ENCODE measurements around the gene OSBPL3.
"Not testable (repeated sequence)": the region's sequence is repeated elsewhere in the genome, so short reads cannot be mapped to it uniquely, and the experiment has no call there.

OSBPL3 gene

DNA sequence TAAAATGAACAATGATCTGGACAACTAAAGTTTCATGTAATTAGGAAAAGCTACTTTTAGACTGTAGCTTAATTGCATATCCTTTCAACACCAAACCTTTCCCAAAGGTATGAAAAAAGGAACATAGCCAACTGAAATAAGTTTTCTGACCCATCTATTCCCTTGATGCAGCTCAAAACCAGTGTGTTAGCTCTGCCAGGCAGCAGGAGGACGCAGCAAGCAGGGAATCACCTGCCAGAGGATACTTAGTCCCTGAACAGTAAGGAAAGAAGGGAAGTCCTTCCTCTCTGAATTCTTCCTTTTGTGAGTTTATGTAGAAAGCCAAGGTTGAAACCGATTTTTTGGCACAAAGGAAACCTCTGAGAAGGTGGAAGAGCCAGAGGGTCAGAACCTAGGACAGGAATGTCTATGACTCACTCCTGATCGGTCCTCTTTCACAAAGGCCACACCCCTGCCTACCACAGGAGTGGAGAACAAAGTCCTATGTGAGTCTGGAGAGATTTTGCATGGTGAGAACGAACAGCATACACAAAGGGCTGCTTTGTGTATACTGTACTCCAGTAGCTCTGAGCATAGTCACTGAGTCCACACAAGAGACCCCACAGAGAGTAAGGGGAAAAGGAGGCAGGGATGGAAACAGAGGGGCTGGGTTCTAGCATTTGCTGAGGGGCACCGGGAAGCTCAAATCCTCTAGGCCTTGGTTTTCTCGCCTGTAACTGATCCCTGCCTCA lies 153.9 kb downstream of the OSBPL3 start:
- DNase-seq: no peak

DNA sequence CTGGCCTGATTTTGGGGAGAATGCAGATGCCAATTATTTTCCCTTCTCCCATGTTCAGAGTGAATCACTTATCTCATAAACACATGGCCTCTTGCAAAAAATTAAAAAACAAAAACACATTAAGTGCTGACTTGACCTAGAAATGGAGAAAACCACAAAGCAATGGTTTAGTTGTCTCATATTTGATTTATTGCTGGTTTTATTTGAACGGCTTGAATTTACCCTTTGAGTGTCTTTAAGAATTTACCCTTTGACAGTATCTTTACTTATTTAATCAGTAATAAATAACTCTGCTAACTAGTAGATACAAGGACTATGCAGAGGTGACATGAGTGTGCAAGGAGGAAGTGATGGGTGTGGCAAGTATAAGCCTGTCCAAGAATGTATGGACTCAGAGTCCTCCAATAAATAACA lies 154.6 kb downstream of the OSBPL3 start:
- DNase-seq: no peak

DNA sequence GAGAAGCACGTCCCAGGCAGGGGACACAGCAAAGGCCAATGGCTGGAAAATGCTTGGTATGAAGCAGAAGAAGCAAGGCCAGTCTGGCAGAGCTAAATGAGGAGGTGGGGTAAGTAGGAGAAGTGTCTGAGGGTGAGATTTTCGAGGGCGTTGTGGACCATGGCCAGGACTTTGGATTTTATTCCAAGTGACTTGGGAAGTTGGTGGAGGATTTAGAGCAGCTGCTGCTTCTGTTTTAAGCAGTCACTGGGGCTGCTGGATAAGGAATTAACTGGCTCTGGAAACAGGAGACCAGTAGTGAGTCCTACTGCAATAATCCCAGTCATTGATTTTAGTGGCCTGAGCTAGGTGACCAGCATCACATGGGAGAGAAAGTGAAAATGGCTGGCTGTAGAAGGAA lies 155.1 kb downstream of the OSBPL3 start:
- DNase-seq: no peak

GRCh38 chr7:24824400-24824799 lies 155.6 kb downstream of the OSBPL3 start:
- DNase-seq: no peak

DNA sequence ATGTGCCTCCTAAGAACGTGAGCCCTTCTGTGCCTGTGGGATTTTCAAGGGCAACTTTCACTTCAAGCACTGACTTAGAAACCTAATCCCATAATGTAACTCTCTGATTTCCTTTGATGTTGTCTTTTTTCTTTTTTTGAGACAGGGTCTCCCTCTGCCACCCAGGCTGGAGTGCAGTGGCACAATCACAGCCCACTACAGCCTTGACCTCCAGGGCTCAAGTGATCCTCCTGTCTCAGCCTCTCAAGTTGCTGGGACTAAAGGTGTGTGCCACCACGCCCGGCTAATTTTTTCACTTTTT lies 158.3 kb downstream of the OSBPL3 start:
- DNase-seq: no peak

GRCh38 chr7:24821045-24821753 lies 158.8 kb downstream of the OSBPL3 start:
- no peak for DNase-seq

GRCh38 chr7:24820730-24821044 lies 159.3 kb downstream of the OSBPL3 start:
- DNase-seq: no peak

GRCh38 chr7:24819916-24820689 lies 159.9 kb downstream of the OSBPL3 start:
- DNase-seq: peak; percentile 88

- no peak for DNase-seq
Measured at GRCh38 chr7:24817339-24817738, 162.6 kb downstream of the OSBPL3 start.

DNA sequence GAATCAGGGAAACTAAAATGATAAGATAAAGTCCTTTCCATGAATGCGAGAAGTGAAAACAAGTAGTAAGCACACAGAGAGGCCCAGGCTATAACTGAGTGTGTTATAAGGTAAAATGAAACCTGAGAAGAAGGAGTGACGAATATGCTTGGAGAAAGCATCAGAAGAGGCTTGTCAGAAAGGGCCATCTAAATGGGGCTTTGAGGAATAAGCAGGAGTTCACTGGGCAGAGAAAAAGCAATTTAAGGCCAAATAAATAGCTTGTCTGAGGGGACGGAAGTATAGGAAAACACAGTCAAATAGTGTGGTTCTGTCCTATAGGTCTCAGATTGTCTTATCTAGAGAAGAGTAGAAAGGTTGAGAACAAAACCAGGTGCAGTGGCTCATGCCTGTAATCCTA lies 163.1 kb downstream of the OSBPL3 start:
- no peak for DNase-seq

DNA sequence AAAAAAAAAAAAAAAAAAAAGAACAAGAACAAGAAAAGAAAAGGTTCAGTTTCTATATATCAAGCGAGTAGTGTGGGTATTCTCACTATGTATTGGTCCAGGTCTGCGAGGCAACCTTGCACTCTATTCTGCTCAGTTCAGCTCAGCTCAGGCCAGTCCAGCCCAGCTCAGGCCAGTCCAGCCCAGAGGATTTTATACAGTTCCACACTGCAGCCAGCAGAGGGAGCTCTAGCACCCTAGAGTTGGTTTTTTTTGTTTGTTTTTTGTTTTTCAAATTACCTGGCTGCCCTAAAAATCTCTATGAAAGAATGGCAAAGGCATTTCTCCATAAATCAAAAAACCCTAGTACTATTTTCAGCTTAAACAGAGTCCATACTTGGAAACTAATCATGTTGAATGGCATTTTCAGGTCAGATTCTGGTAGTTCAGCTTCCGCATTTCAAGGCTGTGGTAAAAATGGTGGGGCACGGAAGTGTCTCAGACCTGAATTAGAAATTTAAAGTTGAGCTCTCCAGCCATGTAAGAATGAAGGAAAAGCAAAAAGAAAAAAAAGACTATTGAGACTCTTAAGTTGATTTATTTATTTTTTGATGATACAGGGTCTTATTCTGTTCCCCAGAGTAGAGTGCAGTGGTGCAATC lies 167.6 kb downstream of the OSBPL3 start:
- DNase-seq: peak; percentile 75

DNA sequence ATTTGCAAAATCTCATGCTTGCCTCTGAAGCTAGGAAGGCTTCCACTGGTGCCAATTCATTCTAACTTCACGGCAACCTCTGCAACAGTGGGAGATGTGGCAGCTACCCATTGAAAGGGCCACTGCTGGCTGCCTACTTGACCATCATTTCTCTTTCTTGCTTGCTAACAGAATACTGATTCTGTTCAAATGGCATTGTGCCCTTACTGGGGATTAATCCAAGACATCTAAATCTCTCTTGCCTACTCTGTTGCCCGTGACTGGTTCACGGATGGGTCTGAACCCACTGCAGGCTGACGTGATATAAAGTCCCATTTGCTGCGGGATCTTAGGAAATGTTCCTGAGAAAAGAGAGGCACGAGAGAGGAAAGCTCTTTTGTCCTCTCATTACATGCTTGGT lies 171.5 kb downstream of the OSBPL3 start:
- DNase-seq: no peak

- DNase-seq: no peak
Measured at GRCh38 chr7:24802300-24802699, 177.7 kb downstream of the OSBPL3 start.

DNA sequence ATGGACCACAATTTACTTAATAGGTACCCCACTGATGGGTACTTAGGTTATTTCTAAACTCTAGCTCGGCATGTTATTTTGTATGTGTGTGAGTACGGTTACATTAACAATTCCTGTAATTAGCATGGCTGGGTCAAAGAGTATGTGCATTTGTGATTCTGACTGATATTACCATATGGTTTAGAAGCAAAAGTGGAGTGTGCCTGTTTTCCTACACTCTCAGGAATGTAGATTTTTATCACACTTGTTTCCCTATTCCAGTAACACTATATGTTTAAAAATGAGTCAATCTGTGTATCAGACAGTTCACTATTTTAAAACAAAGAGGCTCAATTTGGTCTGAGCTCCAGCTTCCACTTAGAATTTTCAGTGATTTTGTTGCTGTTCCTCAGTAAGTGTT lies 178.1 kb downstream of the OSBPL3 start:
- no peak for DNase-seq

- no peak for DNase-seq
Measured at GRCh38 chr7:24800667-24801066, 179.3 kb downstream of the OSBPL3 start.

DNA sequence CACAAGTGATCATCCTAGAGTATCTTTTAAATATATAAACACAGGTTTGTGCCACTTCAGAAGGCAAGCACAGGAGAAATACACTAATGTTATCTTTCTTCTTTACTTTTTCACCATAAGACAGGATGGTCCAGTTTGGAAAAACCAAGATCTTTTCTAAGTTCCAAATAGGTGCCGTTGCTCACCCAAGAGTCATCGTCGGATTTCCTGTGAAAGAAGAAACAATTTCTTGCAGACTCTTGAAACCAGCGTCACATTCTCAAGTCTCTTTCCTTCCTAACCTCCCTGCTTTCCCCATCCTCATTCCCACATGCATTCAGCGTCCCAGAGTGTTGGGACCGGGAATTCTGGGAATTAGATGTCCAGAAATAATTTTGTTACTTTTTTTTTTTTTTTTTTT lies 179.9 kb downstream of the OSBPL3 start:
- no peak for DNase-seq

DNA sequence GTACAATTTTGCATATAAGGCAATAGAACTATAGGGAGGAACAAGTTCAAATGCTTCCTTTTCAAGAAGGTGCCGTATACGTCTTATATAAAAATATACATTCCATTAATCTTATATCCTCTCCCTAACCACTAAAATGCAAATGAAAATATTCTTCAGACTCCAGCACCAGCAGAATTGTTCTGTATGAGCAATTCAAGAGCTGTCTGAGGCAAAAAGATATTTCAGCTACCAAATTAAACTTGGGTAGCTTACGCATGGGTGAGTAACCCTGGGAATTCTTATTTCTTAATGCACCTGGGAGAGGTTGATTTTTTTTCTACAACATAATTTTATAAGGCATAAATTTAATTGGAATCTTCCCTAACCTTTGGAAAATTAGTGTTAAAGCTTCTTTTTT lies 180.5 kb downstream of the OSBPL3 start:
- DNase-seq: no peak

GRCh38 chr7:24798261-24798660 lies 181.7 kb downstream of the OSBPL3 start:
- no peak for DNase-seq

DNA sequence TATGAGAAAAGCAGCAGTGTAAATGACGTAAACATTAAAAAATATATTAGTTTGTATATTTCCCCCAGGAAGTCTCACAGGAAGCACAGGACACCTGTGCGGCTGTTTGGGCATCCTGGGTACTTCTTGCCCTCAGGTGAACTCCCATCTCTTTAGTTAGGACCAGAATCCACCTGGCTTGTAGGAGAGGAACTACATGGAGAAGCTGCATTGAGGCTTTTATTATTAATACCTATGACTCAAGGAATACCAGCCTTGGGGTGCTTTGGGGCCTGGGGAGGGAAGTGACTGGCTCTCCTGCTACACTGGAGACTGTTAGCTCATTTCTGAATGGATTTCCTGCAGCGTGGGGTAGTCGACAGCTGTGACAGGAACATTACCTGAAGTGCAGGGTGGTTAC lies 182.7 kb downstream of the OSBPL3 start:
- DNase-seq: no peak

GRCh38 chr7:24795407-24795767 lies 184.6 kb downstream of the OSBPL3 start:
- no peak for DNase-seq

DNA sequence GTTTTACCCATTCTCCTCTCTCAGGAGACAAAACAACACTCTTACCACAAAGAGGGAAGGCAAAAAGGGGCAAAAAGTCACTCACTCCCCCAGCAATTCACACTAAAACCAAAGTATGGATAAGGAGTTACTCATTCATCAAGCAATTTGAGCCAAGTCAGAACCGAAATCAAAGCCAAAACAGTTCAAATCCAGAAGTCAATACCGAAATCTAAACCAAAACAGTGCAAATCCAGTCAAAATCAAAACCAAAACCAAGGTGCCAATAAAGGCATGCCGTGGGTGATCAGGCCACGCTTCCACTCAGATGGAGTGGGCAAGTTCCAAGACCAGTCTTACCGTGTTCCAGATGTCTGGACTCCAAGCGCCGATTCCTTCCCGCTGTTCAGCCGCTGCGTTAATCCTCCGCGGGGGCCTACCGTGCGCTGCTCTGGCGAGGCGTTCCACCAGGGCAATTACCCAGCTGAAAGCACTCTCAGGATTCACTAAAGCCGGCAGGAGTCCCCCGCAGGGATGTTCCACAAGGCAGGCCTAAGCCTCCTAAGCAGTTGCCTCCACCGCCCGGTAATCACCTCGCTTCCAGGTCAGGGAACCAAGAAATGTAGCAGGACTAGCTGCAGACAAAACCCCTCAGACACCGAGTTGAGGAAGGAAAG lies 185.1 kb downstream of the OSBPL3 start:
- DNase-seq: not testable (repeated sequence)

DNA sequence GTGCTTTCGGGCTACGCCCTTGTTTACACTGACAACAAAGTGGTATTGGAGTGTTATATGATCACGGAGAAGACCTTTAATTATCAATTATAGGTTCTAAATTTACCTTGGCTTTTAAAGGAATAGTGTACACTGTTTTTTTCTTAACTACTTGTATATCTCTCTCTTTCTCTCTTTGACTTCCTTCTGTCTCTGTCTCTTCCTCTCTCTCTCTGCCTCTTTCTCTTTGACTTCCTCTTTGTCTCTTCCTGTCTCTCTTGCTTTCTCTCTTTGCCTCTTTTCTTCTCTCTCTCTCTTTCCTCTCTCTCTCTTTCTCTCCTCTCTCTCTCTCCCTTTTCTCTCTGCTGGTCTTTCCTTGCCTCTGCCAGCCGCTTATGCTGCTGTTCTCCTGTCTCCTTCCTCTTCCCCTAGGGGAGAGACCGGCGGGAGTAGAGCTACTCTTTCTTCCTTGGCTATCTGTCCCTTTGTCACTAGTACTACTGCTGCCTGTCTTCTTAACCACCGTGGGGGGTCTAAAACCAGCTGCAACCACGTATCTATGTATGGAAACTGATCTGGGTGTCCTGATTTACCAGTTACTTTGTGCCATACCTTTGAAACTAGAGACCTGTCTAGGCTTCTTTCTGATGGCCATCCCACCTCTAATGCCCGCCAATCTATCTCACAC lies 185.9 kb downstream of the OSBPL3 start:
- DNase-seq: no peak

All from retina (tissue), 1 donor.